Measurements from ENCODE around the gene TMEM258.

TMEM258 gene

DNA sequence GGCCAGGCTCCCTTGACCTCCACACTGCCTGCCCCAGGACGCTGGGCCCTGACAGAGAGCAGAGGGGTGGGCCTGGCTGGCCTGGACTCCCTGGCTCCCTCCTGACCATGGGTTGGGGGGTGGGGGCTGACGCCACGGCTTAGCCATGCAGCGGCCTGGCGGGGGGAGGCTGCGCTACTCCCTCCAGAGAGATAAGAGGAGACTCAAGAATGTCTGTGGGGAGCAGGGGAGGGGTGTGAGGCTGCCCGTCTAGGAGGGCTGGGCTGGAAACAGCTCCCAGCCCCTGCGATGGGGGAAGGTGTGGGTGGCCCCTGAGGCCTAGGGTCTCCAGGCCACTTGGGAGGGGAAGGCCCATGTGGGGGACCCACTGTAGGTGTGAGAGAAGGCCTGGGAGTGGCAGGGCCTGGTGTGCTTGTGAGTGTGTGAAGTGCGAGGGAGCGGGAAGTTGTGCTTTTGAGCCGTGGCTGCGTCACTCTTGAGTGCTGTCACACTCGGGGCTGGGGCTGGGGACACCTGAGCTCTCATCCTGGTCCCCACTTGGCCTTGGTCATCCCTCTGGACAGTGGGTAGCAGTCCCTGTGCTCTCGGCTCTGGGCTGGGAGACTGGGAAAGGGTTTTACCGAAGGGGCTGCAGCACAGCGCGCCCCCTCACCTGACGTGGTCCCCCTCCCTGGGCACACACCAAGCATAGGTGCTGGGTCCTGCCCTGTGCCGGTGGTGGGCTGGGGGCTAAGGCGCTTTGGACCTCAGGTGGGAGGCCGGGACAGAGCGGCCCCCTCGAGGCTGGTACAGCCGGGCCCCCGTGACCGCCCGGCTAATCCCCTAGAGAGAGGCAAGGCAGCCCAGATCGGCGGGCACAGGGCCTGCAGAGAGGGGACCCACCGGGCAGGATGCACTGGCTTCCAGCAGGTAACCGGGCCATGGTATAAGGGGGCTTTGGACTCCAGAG is 37.6 kb downstream of the TMEM258 start:
- no peak for DNase-seq

DNA sequence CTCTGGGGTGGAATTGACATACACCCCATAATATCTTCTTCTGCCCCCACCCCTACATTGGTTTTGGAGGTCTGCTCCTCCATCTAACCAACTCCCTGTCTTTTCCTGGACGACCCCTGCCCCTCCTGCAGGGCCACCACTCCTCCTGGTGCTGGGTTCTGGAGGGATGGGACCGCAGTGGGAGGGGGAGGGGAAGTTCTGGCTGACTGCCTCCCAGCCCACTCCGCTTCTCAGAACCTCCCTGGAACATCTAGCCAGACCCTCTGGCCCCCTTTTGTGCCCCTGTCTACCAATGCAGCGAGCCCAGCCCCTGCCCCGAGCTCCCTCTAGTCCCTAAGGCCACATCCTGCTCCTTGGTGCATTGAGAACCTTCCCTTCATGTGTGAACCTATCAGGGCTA is 38.7 kb downstream of the TMEM258 start:
- no peak for DNase-seq

DNA sequence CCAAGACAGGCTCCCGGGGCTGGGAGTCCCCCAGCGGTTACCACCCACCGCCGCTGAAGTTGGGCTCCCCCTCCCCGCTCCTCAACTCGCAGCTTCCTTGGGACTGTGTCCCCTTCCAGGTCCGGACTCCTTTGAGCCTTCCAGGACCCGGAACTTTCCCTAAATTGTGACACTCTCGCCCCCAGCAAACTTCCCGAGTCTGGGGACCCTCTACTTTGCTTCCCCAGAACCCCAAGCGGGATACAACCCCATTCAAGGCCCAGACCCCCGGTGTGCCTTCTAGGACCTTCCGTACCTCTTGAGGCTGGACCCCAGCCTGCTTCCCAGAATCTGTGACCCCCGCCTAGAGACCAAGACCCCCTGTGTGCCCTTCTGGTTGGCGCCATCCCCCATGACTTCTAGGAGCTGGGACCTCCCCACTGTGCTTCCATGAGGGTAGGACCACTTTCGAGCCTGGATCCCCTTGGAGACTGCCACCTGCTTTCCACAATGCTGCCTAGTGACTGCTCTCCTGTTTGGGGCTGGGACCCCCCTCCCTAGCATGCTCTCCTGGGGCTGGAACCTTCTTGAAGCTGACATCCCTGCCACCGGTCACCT is 39.4 kb downstream of the TMEM258 start:
- DNase-seq, result no peak

DNA sequence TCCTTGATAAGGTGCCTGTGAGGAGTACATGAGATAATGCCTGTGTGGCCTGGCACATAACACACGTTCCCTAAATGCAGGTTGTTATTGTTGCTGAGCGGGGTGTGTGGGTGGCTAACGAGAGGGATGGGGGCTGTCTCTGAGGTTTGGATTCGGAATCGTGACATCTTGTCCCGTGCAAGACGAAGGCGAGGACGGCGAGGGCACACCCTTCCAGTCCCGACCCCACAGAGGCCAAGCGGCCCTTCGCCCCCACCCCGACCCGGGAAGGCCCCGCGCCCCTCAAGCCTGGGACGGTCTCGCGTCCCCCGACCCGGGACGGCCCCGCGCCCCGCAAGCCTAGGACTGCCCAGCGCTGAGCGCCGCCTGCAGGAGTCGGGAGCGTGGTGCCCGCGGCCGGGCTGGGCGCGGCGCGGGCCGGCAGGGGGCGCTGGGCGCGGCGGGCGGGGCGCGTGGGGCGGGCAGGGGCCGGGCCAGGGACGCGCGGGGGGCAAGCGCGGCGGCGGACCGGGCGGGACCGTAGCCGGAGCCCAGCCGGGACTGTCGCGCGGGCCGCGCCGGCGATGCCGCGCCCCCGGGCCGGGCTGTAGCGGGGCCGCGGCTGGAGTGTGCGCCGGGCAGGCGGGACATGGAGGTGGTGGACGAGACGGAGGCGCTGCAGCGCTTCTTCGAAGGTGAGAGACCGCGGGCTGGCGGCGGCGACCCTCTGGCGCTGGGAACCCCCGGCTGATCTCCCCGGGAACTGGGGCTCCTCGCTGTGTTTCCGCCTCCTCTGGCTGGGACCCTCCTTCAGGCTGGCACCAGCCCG is 40.1 kb downstream of the TMEM258 start, which contains the start of gene MYRF:
Gene MYRF, plus strand, starts transcription at position 520 of the 808 bp plus-strand sequence. Its CDS starts 109 bp downstream, at position 629.
- peak; percentile 48 for DNase-seq

DNA sequence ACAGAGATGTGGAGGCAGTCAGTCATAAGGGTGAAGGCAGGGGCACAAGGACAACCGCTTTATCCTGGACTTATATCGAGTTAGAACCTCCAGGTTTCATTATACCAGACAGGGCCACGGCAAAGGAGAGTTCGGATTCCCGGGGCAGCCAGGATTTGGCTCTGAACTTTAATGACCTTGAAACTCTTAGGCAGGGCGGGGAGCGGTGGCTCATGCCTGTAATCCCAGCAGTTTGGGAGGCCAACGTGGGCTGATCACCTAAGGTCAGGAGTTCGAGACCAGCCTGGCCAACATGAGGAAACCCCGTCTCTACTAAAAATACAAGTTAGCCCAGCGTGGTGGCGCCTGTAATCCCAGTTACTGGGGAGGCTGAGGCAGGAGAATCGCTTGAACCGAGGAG is 41.0 kb downstream of the TMEM258 start:
- DNase-seq, result no peak

DNA sequence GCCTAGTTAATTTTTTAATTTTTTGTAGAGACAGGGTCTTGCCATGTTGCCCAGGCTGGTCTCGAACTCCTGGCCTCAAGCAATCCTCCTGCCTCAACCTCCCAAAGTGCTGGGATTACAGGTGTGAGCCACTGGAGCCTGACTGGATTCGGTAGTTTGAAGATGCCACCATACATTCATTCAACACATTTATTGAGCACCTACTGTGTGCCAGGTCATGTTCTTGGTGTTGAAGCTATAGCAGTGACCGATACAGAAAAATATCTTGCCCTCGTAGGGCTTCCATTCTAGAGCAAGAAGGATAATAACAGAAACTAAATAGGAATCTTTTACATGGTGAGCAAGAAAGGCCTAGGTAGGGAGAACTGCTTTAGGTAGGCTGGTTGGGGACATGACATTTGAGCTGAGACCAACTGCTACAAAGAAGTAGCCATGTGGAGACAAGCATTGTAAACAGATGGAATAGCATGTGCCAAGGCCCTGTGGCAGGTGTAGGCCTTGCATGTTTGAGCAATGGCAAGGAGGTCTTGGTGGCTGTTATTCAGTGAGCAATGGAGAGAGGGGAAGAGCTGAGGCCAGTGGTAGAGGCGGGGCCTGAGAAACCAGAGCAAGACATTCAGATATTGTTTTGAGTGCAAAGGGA is 41.6 kb downstream of the TMEM258 start:
- DNase-seq, result no peak

DNA sequence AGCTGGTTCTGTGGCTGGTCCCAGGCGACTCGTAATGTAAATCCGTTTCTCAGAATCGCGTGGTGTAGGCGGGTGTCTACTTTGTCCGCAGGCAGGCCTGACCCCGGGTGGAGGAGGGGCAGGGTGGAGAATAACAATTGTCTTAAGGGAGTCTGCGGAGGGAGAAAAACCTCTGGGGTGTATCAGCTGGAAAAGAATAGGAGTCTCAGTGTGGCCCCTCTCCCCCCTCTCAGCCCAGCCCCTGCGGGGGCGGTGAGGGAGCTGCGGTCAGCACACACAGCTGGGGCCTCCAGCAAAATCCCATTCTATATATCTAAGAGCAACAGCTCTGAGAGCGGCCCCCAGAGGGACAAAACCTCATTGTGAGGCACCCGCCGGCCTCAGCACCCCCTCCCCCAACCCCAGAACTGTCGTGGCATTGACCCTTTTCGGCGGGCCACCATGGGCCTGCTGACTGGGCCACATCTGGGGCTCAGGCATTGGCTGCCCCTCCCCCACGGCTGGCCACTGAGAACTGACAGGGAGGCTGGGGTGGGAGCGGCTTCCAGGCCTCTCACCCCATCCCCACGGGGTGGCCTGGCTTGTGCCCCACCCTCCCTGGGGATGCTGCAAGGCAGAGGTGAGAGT is 42.7 kb downstream of the TMEM258 start:
- DNase-seq, result no peak

DNA sequence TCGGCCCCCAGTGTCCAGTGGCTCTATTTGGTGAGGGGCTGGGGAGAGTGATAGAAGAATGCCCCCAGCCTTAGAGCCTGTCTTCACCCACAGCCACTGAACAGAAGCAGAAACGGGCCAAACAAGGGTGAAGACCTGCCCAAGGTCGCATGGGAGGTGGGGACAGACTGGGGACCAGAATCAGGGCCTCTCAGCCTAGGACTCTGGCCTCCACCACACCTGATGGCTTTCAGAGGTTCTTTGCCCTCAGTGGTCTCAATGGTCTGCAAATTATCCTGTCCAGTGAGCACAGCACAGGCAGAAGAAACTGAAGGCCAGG is 44.5 kb downstream of the TMEM258 start:
- DNase-seq, result no peak

DNA sequence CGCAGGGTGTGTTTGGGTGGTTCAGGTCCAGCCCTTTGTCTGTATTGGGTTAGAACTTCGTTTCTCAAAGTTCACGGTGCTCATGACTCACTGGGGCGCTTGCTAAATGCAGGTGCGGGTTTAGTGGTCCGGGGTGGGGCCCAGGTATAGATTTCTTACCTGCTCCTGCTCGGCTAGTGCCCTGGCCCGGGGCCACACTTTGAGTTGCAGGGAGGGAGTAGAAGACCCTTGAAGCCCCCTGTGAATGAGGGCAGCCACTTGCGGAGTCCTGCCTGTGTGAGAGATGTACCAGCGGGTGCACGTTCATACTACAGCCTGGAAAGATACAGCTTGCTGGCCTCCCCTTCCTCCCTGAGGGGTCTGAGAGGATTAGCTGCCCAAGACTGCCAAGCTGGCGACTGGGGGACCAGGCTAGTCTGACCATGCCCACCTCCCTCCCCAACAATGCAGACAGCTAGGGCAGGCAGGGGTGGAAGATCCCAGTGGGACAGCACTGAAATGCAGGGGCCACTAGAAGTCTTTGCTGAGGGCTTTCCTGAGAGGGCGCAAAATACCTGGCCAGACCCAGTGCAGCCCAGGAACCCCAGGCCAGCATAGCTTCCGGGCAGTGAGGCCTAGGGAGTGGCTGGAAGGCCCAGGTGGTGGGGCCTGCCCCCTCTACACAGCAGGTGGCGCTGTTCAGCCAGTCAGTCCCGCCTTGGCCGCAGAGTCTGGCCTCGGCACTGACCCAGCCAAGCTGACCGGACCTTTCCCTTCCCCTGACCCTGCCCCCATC is 45.0 kb downstream of the TMEM258 start:
- peak; percentile 8 for DNase-seq

DNA sequence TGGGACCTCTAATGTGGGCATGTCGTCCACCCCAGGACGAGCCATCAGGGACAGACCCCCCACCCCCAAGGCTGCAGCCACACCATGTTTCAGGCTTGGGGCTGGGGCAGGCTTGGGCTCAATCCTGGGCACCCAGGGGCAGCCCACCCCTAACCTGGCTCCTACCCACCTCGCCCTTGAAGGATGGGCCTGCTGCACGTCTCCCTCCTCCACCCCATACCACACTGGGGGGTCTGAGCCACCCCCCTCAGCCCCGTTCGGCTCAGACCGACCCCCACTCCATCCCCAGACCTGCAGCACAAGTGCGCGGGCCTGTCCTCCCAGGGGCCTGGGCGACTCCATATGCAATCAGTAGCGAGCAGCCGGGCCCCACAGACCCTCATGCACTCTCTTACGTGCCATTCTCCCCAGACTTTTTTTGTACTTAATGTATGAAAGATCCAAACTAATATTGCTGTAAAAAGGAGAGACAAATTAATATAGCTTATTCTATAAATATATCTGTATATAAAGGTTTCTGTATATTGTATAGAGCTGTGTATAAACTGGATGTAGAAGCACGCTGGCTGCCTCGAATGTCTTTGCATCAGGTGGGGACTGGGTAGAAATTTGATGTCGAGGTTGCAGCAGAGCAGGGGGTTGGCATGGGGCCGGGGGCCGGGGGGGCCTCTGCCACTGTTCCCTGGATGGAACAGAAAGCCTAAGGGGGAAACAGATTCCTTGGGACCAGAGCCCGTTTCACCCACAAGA is 45.8 kb downstream of the TMEM258 start:
- no peak for DNase-seq

DNA sequence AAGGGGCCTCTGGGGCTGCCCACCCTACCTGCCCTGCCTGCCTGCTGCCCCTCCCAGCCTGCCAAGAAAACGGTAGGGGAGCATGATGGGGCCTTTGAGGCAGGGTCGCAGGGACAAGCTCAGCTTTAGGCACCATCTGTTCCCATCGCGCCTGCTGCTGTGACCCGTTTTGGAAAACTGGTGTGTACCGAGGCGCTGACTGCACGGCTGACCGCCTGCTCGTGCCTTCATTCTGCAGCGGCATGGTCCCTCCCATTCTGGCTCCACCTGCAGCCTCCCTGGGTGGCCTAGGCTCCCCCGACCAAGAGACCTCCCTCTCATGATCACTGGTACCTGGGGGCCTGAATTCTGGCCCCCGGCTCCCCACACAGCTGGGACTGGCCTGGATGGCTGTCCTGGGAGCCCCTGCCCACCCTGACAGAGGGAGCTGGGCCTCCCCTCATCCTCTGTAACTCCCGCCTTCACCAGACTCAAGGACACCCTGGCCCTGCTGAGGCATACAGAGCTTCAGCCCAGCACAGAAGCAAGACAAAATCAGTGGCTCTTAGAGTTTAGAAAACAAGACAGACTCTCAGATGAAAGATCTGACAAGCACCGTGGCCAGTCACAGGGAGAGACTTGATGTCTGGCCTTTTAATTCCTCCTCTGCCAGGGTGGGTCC is 46.5 kb downstream of the TMEM258 start:
- DNase-seq, result no peak

DNA sequence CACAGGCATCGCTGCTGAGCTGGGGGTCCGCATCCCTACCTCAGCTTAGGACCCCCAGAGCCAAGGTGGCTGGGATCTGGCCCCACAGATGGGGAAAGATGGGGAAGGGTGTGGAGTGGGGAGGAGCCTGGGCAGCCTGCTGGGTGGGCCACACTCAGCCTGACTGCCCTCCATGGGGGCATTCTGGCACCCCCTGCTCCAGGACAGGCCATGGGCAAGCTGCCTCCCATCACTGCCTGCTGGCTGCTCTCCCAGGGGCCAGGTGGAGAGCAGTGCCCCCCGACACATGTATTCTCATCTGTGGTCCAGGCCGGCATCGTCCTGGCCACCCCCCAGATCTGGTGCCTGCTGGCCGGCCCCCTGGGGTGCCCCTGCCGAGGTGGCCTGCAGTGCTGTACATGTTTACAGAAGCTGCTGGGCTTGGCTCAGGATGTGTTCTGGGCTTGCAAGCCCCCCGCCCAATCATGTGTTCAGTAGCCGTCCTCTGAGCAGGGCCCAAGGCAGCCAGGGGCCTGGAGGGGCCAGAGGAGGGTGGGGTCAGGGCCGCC is 47.7 kb downstream of the TMEM258 start:
- no peak for DNase-seq

DNA sequence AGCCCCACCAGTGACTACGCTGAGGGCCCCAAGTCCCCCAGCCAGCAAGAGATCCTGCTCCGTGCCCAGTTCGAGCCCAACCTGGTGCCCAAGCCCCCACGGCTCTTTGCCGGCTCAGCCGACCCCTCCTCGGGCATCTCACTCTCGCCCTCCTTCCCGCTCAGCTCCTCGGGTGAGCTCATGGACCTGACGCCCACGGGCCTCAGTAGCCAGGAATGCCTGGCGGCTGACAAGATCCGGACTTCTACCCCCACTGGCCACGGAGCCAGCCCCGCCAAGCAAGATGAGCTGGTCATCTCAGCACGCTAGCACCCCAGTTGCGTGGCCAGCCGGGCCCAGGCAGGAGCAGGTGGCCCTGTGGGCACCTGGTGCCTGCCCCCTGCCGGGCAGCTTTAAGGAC is 48.2 kb downstream of the TMEM258 start:
- DNase-seq, result no peak

DNA sequence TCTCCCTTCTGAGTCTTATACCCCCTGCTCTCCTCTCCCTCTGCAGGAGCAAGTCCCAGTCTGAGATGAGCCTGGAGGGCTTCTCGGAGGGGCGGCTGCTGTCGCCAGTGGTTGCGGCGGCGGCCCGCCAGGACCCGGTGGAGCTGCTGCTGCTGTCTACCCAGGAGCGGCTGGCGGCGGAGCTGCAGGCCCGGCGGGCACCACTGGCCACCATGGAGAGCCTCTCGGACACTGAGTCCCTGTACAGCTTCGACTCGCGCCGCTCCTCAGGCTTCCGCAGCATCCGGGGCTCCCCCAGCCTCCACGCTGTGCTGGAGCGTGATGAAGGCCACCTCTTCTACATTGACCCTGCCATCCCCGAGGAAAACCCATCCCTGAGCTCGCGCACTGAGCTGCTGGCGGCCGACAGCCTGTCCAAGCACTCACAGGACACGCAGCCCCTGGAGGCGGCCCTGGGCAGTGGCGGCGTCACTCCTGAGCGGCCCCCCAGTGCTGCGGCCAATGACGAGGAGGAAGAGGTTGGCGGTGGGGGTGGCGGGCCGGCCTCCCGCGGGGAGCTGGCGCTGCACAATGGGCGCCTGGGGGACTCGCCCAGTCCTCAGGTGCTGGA is 48.8 kb downstream of the TMEM258 start:
- DNase-seq, result no peak

DNA sequence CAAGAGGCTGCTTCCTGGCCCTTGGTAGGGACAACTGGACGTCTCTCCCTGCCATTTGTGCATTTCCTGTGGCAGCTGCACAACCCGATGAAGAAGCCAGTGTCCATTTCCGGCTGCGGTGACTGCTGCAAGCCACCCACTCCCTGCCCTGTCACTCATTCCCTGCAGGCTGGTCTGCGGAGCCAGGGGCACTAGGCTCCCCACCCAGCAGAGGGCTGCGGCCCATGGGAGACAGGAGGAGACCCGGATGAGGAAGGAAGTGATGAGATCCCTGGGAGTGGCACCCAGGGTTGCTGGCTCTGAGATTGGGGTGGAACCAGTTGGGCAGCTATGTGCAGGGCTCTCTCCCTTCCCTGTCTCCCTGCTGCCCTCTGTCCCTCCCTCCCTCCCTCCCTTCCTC is 50.0 kb downstream of the TMEM258 start:
- DNase-seq, result no peak

DNA sequence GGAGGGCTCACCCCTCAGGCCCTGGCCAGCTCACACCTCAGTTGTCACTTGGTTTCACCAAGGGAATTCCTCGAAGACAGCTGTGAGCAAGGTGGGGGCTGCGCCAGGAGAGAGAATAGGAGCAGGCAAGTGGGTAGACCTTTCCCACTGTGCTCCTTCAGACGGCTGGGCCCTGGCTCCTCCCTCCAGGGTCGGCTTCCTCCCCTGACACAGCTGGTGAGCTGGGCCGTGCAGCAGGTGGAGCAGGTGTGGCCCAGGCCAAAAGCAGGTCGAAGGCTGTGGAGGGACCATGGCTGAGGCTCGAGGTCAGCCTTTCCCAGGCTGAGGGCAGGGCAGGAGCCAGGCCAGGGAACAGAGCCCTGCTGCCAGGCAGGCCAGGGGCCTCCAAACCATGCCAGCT is 52.4 kb downstream of the TMEM258 start:
- no peak for DNase-seq

DNA sequence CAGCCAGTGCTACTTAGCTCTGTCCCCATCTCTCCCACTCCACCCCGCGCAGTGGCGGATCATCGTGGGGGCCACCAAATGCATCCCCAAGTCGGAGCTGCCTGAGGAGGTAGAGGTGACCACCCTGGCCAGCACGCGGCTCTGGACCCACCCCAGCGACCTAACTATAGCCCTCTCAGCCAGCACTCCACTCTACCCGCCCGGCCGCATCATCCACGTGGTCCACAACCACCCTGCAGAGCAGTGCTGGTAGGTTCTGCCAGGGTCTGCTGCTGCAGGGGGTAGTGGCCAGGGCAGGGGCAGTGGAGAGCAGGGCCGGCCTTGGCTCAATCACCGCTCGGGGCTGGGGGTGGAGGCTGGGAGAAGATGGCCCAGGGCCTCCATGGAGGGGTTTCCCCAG is 53.0 kb downstream of the TMEM258 start:
- DNase-seq, result no peak
